C4-2B (cell line): ENCODE data around the gene RPS8.
"Not testable (repeated sequence)": the region's sequence is repeated elsewhere in the genome, so short reads cannot be mapped to it uniquely, and the experiment has no call there.

Experiments used
- CTCF ChIP-seq: fragments of 450-650 bp; conservative IDR thresholded peaks from 2 replicates; pipeline ENCODE4 v1.5.1; 2017; ENCODE audit warnings: mild to moderate bottlenecking
- ZFX ChIP-seq: fragments of 450-650 bp; IDR thresholded peaks from 2 replicates; pipeline ENCODE4 v1.6.1; 2017

- not testable (repeated sequence) for TF ChIP-seq CTCF, ZFX
Observed at GRCh38 chr1:44810762-44811105, 35.4 kb downstream of the RPS8 start.
